ENCODE data around the gene CDC42BPB.

DNA sequence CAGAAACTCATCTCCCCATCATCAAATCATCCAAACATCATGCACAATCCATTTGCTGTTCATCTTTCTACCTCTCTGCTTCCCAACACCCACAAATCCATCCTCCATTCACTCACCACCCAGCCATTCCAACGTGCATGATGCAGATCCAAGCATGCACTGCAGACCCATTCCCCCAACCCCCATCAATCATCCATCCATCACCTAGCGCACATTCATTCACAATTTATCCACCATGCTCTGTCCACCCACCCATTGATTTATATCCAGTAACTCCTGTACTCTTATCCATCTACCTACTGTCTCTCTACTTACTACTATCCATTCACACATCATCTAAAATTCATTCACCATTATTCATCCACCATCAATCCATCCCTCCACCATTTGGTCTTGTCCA, 138.9 kb downstream of the CDC42BPB start:
- TF ChIP-seq YY1 (IDR thresholded peaks at IDR 0.05; ENCODE audit: insufficient read depth, insufficient read length) (no peak), SUZ12 (IDR thresholded peaks at IDR 0.05; ENCODE audit: extremely low read depth, insufficient read depth, insufficient read length) (no peak)

Measured in NT2/D1 (cell line).